B cell (primary cell): Measurements from ENCODE around the gene UPK2. TPM values are rescaled to one million over a fixed set of nuclear protein-coding genes. Genes with fewer than 3 reads are reported as not detected.

Experiments
- ATAC-seq: fragments of 200-7000 bp; cut with Tn5 transposase; one replicate; pipeline ENCODE4 v1.10.0; 2021; ENCODE audit warnings: low read depth, mild to moderate bottlenecking, moderate number of reproducible peaks, moderate library complexity
- CTCF ChIA-PET: fragments of 350-600 bp; sonication (Branson Sonifier 250); formaldehyde crosslinking; loops from one replicate; lab custom pipeline; 2021; ENCODE audit warnings: antibody characterized with exemption, inconsistent platforms; lab: Charles Lee
- POLR2A ChIA-PET: fragments of 350-600 bp; sonication (Branson Sonifier 250); formaldehyde crosslinking; loops from one replicate; lab custom pipeline; 2021; ENCODE audit warnings: antibody characterized with exemption; lab: Charles Lee
- DNase-seq: peaks from one replicate; pipeline ENCODE4 v3.0.0; 2013
- H2AFZ ChIP-seq: 2 replicates; pipeline ENCODE4 v1.6.1; 2012; ENCODE audit warnings: mild to moderate bottlenecking, low read depth, low read length; ENCODE audit not compliant: insufficient read depth, poor library complexity, severe bottlenecking
- H3K27ac ChIP-seq, 2 donors: 1 replicate in 1 of 2; 2 replicates in 1 of 2; pipeline ENCODE4 v1.5.1; 2012 to 2013; ENCODE audit warnings: low read length in 2 of 2, mild to moderate bottlenecking in 2 of 2, moderate library complexity in 1 of 2
- H3K27me3 ChIP-seq, 4 experiments: fragments of 200-600 bp in 1 of 4; sonication (generic) in 1 of 4; replicated peaks in 1 of 4; 1 replicate in 2 of 4; 2 replicates in 2 of 4; pipeline versions ENCODE4 v1.6.1 to v1.7.0; 2013 to 2016; ENCODE audit warnings: low read length in 3 of 4, mild to moderate bottlenecking in 2 of 4, mixed read lengths in 1 of 4, moderate library complexity in 1 of 4; ENCODE audit not compliant: insufficient read depth in 4 of 4, control insufficient read depth in 3 of 4; ENCODE audit errors: control extremely low read depth in 1 of 4
- H3K36me3 ChIP-seq, 2 experiments: replicated peaks in 1 of 2; 1 replicate in 1 of 2; 2 replicates in 1 of 2; pipeline versions ENCODE4 v1.6.1 to v1.7.1; 2013; ENCODE audit warnings: low read length in 1 of 2; ENCODE audit not compliant: insufficient read depth in 2 of 2, control insufficient read depth in 1 of 2; ENCODE audit errors: control extremely low read depth in 1 of 2, extremely low read depth in 1 of 2
- H3K4me1 ChIP-seq, 2 donors: fragments of 200-600 bp in 1 of 2; sonication (generic) in 1 of 2; 1 replicate in 1 of 2; 2 replicates in 1 of 2; pipeline versions ENCODE4 v1.5.1 to v1.6.1; 2013 to 2017; ENCODE audit warnings: low read length in 2 of 2; ENCODE audit not compliant: control insufficient read depth in 2 of 2, insufficient read depth in 2 of 2
- H3K4me2 ChIP-seq: replicated peaks from 2 replicates; pipeline ENCODE3; 2012; ENCODE audit warnings: mild to moderate bottlenecking, low read depth, low read length; ENCODE audit not compliant: poor library complexity, severe bottlenecking
- H3K4me3 ChIP-seq, 5 experiments: fragments of 200-600 bp in 1 of 5; sonication (generic) in 1 of 5; 1 replicate in 3 of 5; 2 replicates in 2 of 5; pipeline versions ENCODE4 v1.5.1 to v1.7.0; 2011 to 2016; ENCODE audit warnings: low read length in 4 of 5, mild to moderate bottlenecking in 4 of 5, low read depth in 2 of 5, control low read depth in 1 of 5, moderate library complexity in 1 of 5; ENCODE audit not compliant: insufficient read depth in 1 of 5; ENCODE audit errors: control extremely low read depth in 1 of 5, extremely low read depth in 1 of 5
- H3K79me2 ChIP-seq: fragments of 200-600 bp; sonication (generic); one replicate; pipeline ENCODE4 v1.6.0; 2016; ENCODE audit warnings: low read length; ENCODE audit not compliant: control insufficient read depth, insufficient read depth
- H3K9ac ChIP-seq: fragments of 200-600 bp; sonication (generic); 2 replicates; pipeline ENCODE4 v1.6.1; 2017; ENCODE audit warnings: mild to moderate bottlenecking, low read length, moderate library complexity
- H3K9me3 ChIP-seq, 3 donors: one replicate each; pipeline versions ENCODE4 v1.6.1 to v1.7.1; 2013; ENCODE audit warnings: low read length in 2 of 3; ENCODE audit not compliant: control insufficient read depth in 2 of 3, insufficient read depth in 1 of 3; ENCODE audit errors: control extremely low read depth in 1 of 3
- H4K20me1 ChIP-seq: 2 replicates; pipeline ENCODE4 v1.6.0; 2012; ENCODE audit warnings: mild to moderate bottlenecking, low read length; ENCODE audit not compliant: insufficient read depth, control insufficient read depth, poor library complexity, severe bottlenecking
- H3K27ac Mint-ChIP-seq: one replicate; pipeline ENCODE4 v1.8.0; 2021; ENCODE audit warnings: mixed read lengths
- H3K27me3 Mint-ChIP-seq: one replicate; pipeline ENCODE4 v1.8.0; 2021; ENCODE audit warnings: mixed read lengths
- H3K4me1 Mint-ChIP-seq: one replicate; pipeline ENCODE4 v1.8.0; 2021; ENCODE audit warnings: mixed read lengths
- H3K4me3 Mint-ChIP-seq: one replicate; pipeline ENCODE4 v1.8.0; 2021; ENCODE audit warnings: mixed read lengths
- H3K9me3 Mint-ChIP-seq: one replicate; pipeline ENCODE4 v1.8.0; 2022; ENCODE audit warnings: mixed read lengths; ENCODE audit not compliant: insufficient read depth
- CTCF ChIP-seq: fragments of 200-600 bp; IDR thresholded peaks from one replicate; pipeline ENCODE4 v1.8.0; 2022; ENCODE audit warnings: antibody characterized with exemption, mild to moderate bottlenecking
- EZH2 ChIP-seq: IDR thresholded peaks from 2 replicates; pipeline ENCODE4 v1.6.1; 2012; ENCODE audit warnings: borderline replicate concordance, low read depth, mild to moderate bottlenecking, moderate library complexity, low read length; ENCODE audit not compliant: insufficient read depth, poor library complexity, severe bottlenecking
- WGBS: methylation state at CpG from one replicate; pipeline ENCODE4 v1.1.5; 2013; ENCODE audit warnings: missing lambda C conversion rate; ENCODE audit not compliant: insufficient coverage; 5-methylcytosine and 5-hydroxymethylcytosine counted together
- intact Hi-C: fragments of 100-400 bp; cut with micrococcal nuclease; formaldehyde crosslinking; loops from one replicate; pipeline ENCODE4 v1.10.0; 2022
- polyA plus RNA-seq: library from polyadenylated mRNA; depleted of rRNA; stranded (reverse); fragments of >200 nt; gene quantifications from 2 replicates; pipeline ENCODE4 v1.2.3, GENCODE V29; 2012
- total RNA-seq, 2 donors: library from RNA; stranded (reverse); fragments of 120-200 nt in 1 of 2; gene quantifications; 1 replicate in 1 of 2; 2 replicates in 1 of 2; pipeline versions ENCODE4 v1.2.3 to v1.2.4, GENCODE V29; 2013 to 2022

UPK2 gene
- total and polyA plus RNA-seq, 2 donors (not counting 1 experiment from before 2014, with no cell fraction given), result 0.43 TPM; not detected in 1

- H3K27me3 ChIP-seq, result no peaks in the 10 kb centered on the region
- Mint-ChIP-seq H3K4me3 (no peak overlapping the region), H3K9me3 (no peaks in the 10 kb centered on the region), H3K27me3 (no peaks in the 10 kb centered on the region), H3K4me1 (peaks cover 36% of the 10 kb centered on the region), H3K27ac (peak overlapping the region; percentile 74)
- H4K20me1 ChIP-seq, result peaks cover 19% of the 10 kb centered on the region
- peaks cover 63% of the 10 kb centered on the region for H3K79me2 ChIP-seq
- peaks cover 0 to 43% of the 10 kb centered on the region in 2 experiments for H3K36me3 ChIP-seq
- ChIA-PET POLR2A (no interaction called here), CTCF (interaction anchor here (0.7 to 15.2 kb wide), 19 partner anchors 12 to 548 kb away, joined by 3 to 288 read pairs (median 5); partner anchors contain the start of genes BCL9L, CXCR5, DDX6 and UBE4A)
- H3K4me3 ChIP-seq, result no peak overlapping the region
- H3K4me1 ChIP-seq, result peaks cover 34 to 55% of the 10 kb centered on the region in 2 donors
- no peak overlapping the region for H3K27ac ChIP-seq
- intact Hi-C loops, result loop anchor here (1.0 kb wide), 2 partner anchors 23 to 217 kb away; no protein-coding TSS in a partner anchor
- DNase-seq, result peak; percentile 90
- H3K4me2 ChIP-seq, result peak overlapping the region; percentile 17
- peak; percentile 88 for ATAC-seq
- peak; percentile 87 for TF ChIP-seq CTCF
- TF ChIP-seq EZH2, result no peak
- no peaks in the 10 kb centered on the region for H3K9me3 ChIP-seq
- no peak overlapping the region for H2AFZ ChIP-seq
- WGBS, result 63% methylated on average over 19 of the region's 24 CpGs
- H3K9ac ChIP-seq, result no peak overlapping the region
These were observed 48.8 kb upstream of the UPK2 start for GRCh38 chr11:118907051-118908042.
